DND-41 (cell line): ENCODE measurements around the gene LYPD6B.

Source experiments
- ATAC-seq: fragments of 200-7000 bp; cut with Tn5 transposase; 3 replicates; pipeline ENCODE4 v1.9.1; 2021; ENCODE audit warnings: low read depth; ENCODE audit not compliant: insufficient read depth
- DNase-seq: peaks from one replicate; pipeline ENCODE4 v3.0.0-alpha.2; 2020
- H2AFZ ChIP-seq: 2 replicates; pipeline ENCODE4 v1.6.0; 2012; ENCODE audit warnings: low read depth, low read length
- H3K27ac ChIP-seq: 2 replicates; pipeline ENCODE4 v1.5.1; 2012; ENCODE audit warnings: low read length, inconsistent platforms
- H3K27me3 ChIP-seq: fragments of 200-600 bp; sonication (generic); 2 replicates; pipeline ENCODE4 v1.6.0; 2012; ENCODE audit warnings: low read length, mild to moderate bottlenecking, inconsistent platforms; ENCODE audit not compliant: insufficient read depth, poor library complexity
- H3K36me3 ChIP-seq: 2 replicates; pipeline ENCODE4 v1.5.1; 2012; ENCODE audit warnings: low read length, inconsistent platforms; ENCODE audit not compliant: insufficient read depth
- H3K4me1 ChIP-seq: 2 replicates; pipeline ENCODE4 v1.5.1; 2012; ENCODE audit warnings: mild to moderate bottlenecking, low read length; ENCODE audit not compliant: insufficient read depth
- H3K4me2 ChIP-seq: 2 replicates; pipeline ENCODE4 v1.6.0; 2012; ENCODE audit warnings: mild to moderate bottlenecking, moderate library complexity, low read length, inconsistent platforms; ENCODE audit not compliant: insufficient read depth
- H3K4me3 ChIP-seq, 2 experiments: fragments of 200-600 bp in 1 of 2; shearing (Covaris generic) in 1 of 2; 2 replicates each; pipeline ENCODE4 v1.5.1; 2012 to 2016; ENCODE audit warnings: inconsistent platforms in 2 of 2, low read length in 2 of 2, mild to moderate bottlenecking in 2 of 2, low read depth in 1 of 2, moderate library complexity in 1 of 2
- H3K79me2 ChIP-seq: 2 replicates; pipeline ENCODE4 v1.6.0; 2012; ENCODE audit warnings: low read length, inconsistent platforms; ENCODE audit not compliant: insufficient read depth
- H3K9ac ChIP-seq: 2 replicates; pipeline ENCODE4 v1.6.0; 2012; ENCODE audit warnings: low read depth, mild to moderate bottlenecking, inconsistent platforms, low read length, moderate library complexity
- H3K9me3 ChIP-seq: 2 replicates; pipeline ENCODE4 v1.5.1; 2012; ENCODE audit warnings: low read length, moderate library complexity, mild to moderate bottlenecking, inconsistent platforms; ENCODE audit not compliant: insufficient read depth, severe bottlenecking
- H4K20me1 ChIP-seq: 2 replicates; pipeline ENCODE4 v1.6.0; 2012; ENCODE audit warnings: low read length; ENCODE audit not compliant: insufficient read depth
- EZH2 ChIP-seq: IDR thresholded peaks from 3 replicates; pipeline ENCODE4 v1.6.1; 2012; ENCODE audit warnings: borderline replicate concordance, low read depth, mild to moderate bottlenecking, moderate library complexity, low read length, inconsistent platforms; ENCODE audit not compliant: severe bottlenecking
- TF ChIP-seq, protein P1 (sequence below): IDR thresholded peaks from 2 replicates; pipeline ENCODE4 v1.5.1; 2012; ENCODE audit warnings: borderline replicate concordance, low read length, moderate library complexity, mild to moderate bottlenecking; ENCODE audit not compliant: poor library complexity, severe bottlenecking; ENCODE audit errors: extremely low read depth

The LYPD6B gene

DNA sequence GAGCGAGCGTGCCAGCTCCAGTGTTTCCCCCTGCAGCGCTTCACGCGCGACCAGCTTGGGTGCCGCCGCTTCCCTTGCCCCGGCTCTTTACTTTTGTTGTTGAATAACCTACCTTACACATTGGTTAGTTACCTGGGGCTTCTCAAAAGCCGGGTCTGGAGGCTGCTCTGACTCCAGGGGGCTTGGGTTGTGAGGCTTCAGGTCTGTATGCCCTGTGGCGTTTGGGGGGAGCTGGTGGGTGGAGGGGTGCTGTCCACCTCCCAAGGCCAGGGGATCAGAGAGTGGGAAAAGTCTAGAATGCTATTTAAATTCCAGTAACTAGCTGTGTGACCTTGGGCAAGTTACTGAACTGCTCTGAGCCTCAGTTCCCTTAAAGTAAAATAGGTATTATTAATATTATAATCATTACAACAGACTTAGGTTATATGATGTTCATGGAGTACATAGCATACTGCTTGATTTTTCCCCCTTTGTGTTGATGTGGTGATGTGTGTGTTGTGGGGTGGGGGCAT, 770 bp downstream of the LYPD6B start:
- ATAC-seq: no peak
- no peak for DNase-seq
- no peak for TF ChIP-seq EZH2
- TF ChIP-seq, protein P1, sequence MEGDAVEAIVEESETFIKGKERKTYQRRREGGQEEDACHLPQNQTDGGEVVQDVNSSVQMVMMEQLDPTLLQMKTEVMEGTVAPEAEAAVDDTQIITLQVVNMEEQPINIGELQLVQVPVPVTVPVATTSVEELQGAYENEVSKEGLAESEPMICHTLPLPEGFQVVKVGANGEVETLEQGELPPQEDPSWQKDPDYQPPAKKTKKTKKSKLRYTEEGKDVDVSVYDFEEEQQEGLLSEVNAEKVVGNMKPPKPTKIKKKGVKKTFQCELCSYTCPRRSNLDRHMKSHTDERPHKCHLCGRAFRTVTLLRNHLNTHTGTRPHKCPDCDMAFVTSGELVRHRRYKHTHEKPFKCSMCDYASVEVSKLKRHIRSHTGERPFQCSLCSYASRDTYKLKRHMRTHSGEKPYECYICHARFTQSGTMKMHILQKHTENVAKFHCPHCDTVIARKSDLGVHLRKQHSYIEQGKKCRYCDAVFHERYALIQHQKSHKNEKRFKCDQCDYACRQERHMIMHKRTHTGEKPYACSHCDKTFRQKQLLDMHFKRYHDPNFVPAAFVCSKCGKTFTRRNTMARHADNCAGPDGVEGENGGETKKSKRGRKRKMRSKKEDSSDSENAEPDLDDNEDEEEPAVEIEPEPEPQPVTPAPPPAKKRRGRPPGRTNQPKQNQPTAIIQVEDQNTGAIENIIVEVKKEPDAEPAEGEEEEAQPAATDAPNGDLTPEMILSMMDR: no peak
- Histone ChIP-seq H3K36me3 (no peaks in the 10 kb centered on the region), H3K27me3 (peaks cover 4% of the 10 kb centered on the region), H3K27ac (no peak overlapping the region), H3K4me3 (no peak overlapping the region), H3K9me3 (no peaks in the 10 kb centered on the region), H3K4me2 (no peak overlapping the region), H3K9ac (no peak overlapping the region), H2AFZ (no peak overlapping the region), H3K4me1 (no peaks in the 10 kb centered on the region), H3K79me2 (no peaks in the 10 kb centered on the region), H4K20me1 (no peaks in the 10 kb centered on the region)

DNA sequence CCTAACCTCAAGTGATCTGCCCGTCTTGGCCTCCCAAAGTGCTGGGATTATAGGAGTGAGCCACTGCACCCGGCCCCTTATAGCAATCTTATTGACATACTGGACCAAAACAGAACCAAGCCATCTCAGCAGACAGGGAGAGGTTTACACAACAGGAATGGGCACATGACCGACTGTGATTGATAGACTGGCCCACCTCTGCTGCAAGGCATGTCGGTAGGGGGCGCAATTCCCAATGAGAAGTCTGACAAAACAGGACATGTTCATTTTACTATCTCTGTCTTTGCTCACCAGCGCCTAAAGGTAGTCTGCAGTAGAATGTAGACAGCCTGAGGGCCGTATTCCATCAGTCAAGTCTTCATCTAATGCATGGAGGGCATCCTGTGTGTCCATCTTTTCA, 2.0 kb downstream of the LYPD6B start:
- DNase-seq (peak; percentile 19), ATAC-seq (peak; percentile 44; the same call in 1 of the 3 replicates)
- no peaks in the 10 kb centered on the region for H3K27me3 ChIP-seq
- H3K79me2 ChIP-seq: no peaks in the 10 kb centered on the region
- H2AFZ ChIP-seq: no peak overlapping the region
- H3K4me3 ChIP-seq: no peak overlapping the region
- H3K4me1 ChIP-seq: no peaks in the 10 kb centered on the region
- no peaks in the 10 kb centered on the region for H4K20me1 ChIP-seq
- H3K36me3 ChIP-seq: no peaks in the 10 kb centered on the region
- no peaks in the 10 kb centered on the region for H3K9me3 ChIP-seq
- no peak overlapping the region for H3K9ac ChIP-seq
- TF ChIP-seq, protein P1: peak; percentile 51
- no peak for TF ChIP-seq EZH2
- no peak overlapping the region for H3K4me2 ChIP-seq
- H3K27ac ChIP-seq: no peak overlapping the region

DNA sequence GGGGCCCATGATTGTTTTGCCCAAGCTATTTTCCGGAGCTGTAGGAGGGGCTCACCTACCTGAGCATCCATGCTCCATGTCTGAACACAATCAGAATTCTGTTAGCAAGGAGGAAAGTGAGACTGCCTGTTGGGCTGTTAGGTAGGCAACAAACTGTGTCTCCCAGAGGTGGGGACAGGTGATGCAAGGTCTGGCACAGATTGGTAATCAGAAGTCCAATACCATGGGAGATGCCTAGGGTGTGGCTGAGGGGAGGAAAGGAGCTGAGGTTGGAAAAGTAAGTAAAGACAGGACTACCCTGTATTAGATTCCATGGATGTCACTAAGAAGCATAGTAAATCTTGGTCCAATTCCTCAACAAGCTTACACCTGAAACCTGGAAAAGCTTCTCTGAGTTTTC, 3.0 kb downstream of the LYPD6B start:
- Histone ChIP-seq H3K4me1 (no peaks in the 10 kb centered on the region), H3K79me2 (no peaks in the 10 kb centered on the region), H3K27ac (no peak overlapping the region), H3K27me3 (no peaks in the 10 kb centered on the region), H2AFZ (no peak overlapping the region), H3K36me3 (no peaks in the 10 kb centered on the region), H3K9me3 (no peaks in the 10 kb centered on the region), H3K4me3 (no peak overlapping the region), H3K4me2 (no peak overlapping the region), H3K9ac (no peak overlapping the region), H4K20me1 (no peaks in the 10 kb centered on the region)
- ATAC-seq (no peak), DNase-seq (no peak)
- TF ChIP-seq, protein P1: no peak
- TF ChIP-seq EZH2: no peak

DNA sequence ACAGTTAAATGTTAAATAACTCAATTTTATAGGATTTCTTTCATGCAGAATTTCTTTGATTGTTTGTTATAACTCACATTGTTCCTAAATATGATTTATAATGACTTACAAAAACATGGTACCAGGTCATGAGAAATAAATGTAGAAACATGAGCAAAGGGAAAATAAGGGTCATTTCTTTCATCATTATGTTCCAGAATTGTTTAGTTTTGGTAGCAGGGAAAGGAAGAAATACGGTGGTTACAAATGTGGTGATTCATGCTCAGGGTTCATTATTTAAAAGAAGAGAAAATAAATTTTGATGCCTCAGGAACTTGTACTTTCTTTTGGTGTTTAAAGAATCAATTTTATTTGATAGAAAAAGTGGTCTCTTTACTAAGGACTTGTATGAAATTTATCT, 4.4 kb downstream of the LYPD6B start:
- TF ChIP-seq EZH2: no peak
- TF ChIP-seq, protein P1: no peak
- no peaks in the 10 kb centered on the region for H3K79me2 ChIP-seq
- no peak overlapping the region for H3K4me2 ChIP-seq
- H4K20me1 ChIP-seq: no peaks in the 10 kb centered on the region
- DNase-seq (no peak), ATAC-seq (no peak)
- H3K36me3 ChIP-seq: no peaks in the 10 kb centered on the region
- H3K27me3 ChIP-seq: no peaks in the 10 kb centered on the region
- peaks cover 6% of the 10 kb centered on the region for H3K9me3 ChIP-seq
- no peak overlapping the region for H3K4me3 ChIP-seq
- H3K9ac ChIP-seq: no peak overlapping the region
- no peak overlapping the region for H2AFZ ChIP-seq
- H3K27ac ChIP-seq: no peak overlapping the region
- no peaks in the 10 kb centered on the region for H3K4me1 ChIP-seq
